ENCODE results near the gene AUTS2. TPM values are rescaled to one million over a fixed set of nuclear protein-coding genes. Genes with fewer than 3 reads are reported as not detected.

AUTS2 gene
- total and polyA plus RNA-seq, 2 of the 8 experiments (the other 6 are each of a cell fraction or from before 2014, with no cell fraction given): 25.9 to 101 TPM

GRCh38 chr7:70679661-70680060 lies 1081.4 kb downstream of the AUTS2 start:
- Histone ChIP-seq H3K4me1 (replicated peaks in 1 of 4; ENCODE audit: control insufficient read depth in 3 of 4, insufficient read depth in 4 of 4, low read length in 3 of 4) (peaks cover 1 to 12% (median 6%) of the 10 kb centered on the region in 4 experiments; a peak in 5 of 7 replicates), H2BK12ac (ENCODE audit: low read depth, low read length) (no peak overlapping the region), H3K9ac (replicated peaks in 1 of 4; ENCODE audit: extremely low read depth in 1 of 4, low read depth in 3 of 4, low read length in 3 of 4) (no peak overlapping the region), H3K79me1 (ENCODE audit: low read depth, low read length) (no peaks in the 10 kb centered on the region; the same call in 1 of the 2 replicates), H3K18ac (ENCODE audit: extremely low read depth, low read length) (no peak overlapping the region), H4K20me1 (replicated peaks in 1 of 2; ENCODE audit: control insufficient read depth in 1 of 2, insufficient read depth in 2 of 2, low read length in 2 of 2) (peaks cover 0 to 4% of the 10 kb centered on the region in 2 experiments), H4K8ac (ENCODE audit: extremely low read depth, insufficient read depth, low read length) (no peak overlapping the region), H3K4me3 (ENCODE audit: extremely low read depth in 1 of 4, insufficient read depth in 2 of 4, low read depth in 3 of 4, low read length in 4 of 4) (no peak overlapping the region), H2BK20ac (ENCODE audit: low read length) (no peak overlapping the region), H3K36me3 (ENCODE audit: control insufficient read depth in 2 of 4, insufficient read depth in 4 of 4, low read length in 3 of 4) (no peaks in the 10 kb centered on the region), H2AK5ac (ENCODE audit: low read depth, low read length) (no peak overlapping the region), H4K91ac (replicated peaks; ENCODE audit: insufficient read length, low read length) (no peak overlapping the region), H2BK120ac (replicated peaks; ENCODE audit: low read depth, low read length) (no peak overlapping the region), H3K27ac (ENCODE audit: low read depth, low read length) (no peak overlapping the region), H3K14ac (ENCODE audit: insufficient read length) (no peak overlapping the region), H3K4me2 (ENCODE audit: insufficient read depth in 1 of 2, low read depth in 2 of 2, low read length in 2 of 2) (no peak overlapping the region), H3K27me3 (replicated peaks in 1 of 4; ENCODE audit: control insufficient read depth in 3 of 4, extremely low read depth in 1 of 4, insufficient read depth in 3 of 4, low read length in 3 of 4) (peaks cover 8 to 54% (median 38%) of the 10 kb centered on the region in 4 experiments), H2BK5ac (ENCODE audit: low read depth, low read length) (no peak overlapping the region), H2AFZ (ENCODE audit: low read length) (no peak overlapping the region), H3K56ac (replicated peaks; ENCODE audit: insufficient read length, low read depth, low read length) (no peak overlapping the region), H3K4ac (replicated peaks; ENCODE audit: insufficient read length, low read depth, low read length) (no peak overlapping the region), H3K23ac (ENCODE audit: insufficient read length) (no peak overlapping the region), H4K5ac (ENCODE audit: insufficient read length, low read depth, low read length) (no peak overlapping the region), H3K79me2 (ENCODE audit: control insufficient read depth in 1 of 2, insufficient read depth in 2 of 2, low read length in 2 of 2) (no peaks in the 10 kb centered on the region), H3K23me2 (ENCODE audit: low read depth, low read length) (peaks cover 5% of the 10 kb centered on the region; the same call in 1 of the 2 replicates), H3K9me3 (ENCODE audit: insufficient read depth in 2 of 2, low read depth in 1 of 2, low read length in 1 of 2) (no peaks in the 10 kb centered on the region), H2BK15ac (ENCODE audit: low read length) (no peak overlapping the region)
- TF ChIP-seq SIRT6 (IDR thresholded peaks at IDR 0.05; ENCODE audit: low read length) (no peak), TEAD4 (IDR thresholded peaks at IDR 0.05; ENCODE audit: low read depth, low read length) (no peak), JUND (IDR thresholded peaks at IDR 0.05; ENCODE audit: low read length) (no peak), EP300 (IDR thresholded peaks at IDR 0.05; ENCODE audit: borderline replicate concordance in 1 of 2, low read depth in 2 of 2, low read length in 2 of 2) (no peak), TBP (IDR thresholded peaks at IDR 0.05; ENCODE audit: low read depth, low read length) (no peak)
- DNase-seq (ENCODE audit: low read depth in 1 of 2, low spot score in 2 of 2) (no peak), FAIRE-seq (no peak)
- 90% methylated on average over 4 of the region's 4 CpGs; no CpG with 5 or more reads in 1 of the 2 experiments for WGBS, 2 experiments (ENCODE audit: extremely low coverage in 1 of 2, insufficient coverage in 1 of 2, insufficient read length in 1 of 2, insufficient replicate concordance in 2 of 2, low coverage in 1 of 2, low lambda C conversion rate in 2 of 2, missing lambda C conversion rate in 1 of 2)
- POLR2A ChIA-PET (ENCODE audit: partially characterized antibody): no interaction called here
- CTCF ChIA-PET (ENCODE audit: partially characterized antibody): no interaction called here
